ENCODE results near the gene PTPRN2. TPM values are rescaled to one million over a fixed set of nuclear protein-coding genes. Genes with fewer than 3 reads are reported as not detected.

PTPRN2 gene
- total RNA-seq, 1 donor from 2014 or later = 2.4 TPM

DNA sequence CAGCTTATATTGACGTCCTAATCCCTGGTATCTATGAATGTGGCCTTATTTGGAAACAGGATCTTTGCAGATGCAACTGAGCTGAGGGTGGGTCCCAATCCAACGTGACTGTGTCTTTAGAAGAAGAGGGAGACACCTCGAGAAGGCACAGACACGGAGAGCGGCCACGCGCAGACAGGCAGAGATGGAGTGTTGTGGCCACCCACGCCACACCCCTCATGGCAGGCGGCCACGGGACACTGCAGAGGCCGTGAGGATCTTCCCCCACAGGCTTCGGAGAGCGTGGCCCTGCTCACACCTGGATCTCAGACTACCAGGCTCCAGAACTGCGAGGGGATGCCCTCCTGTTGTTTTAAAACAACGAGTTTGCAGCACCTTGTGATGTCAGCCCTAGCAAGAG, 1005.9 kb downstream of the PTPRN2 start:
- TF ChIP-seq, protein P1, sequence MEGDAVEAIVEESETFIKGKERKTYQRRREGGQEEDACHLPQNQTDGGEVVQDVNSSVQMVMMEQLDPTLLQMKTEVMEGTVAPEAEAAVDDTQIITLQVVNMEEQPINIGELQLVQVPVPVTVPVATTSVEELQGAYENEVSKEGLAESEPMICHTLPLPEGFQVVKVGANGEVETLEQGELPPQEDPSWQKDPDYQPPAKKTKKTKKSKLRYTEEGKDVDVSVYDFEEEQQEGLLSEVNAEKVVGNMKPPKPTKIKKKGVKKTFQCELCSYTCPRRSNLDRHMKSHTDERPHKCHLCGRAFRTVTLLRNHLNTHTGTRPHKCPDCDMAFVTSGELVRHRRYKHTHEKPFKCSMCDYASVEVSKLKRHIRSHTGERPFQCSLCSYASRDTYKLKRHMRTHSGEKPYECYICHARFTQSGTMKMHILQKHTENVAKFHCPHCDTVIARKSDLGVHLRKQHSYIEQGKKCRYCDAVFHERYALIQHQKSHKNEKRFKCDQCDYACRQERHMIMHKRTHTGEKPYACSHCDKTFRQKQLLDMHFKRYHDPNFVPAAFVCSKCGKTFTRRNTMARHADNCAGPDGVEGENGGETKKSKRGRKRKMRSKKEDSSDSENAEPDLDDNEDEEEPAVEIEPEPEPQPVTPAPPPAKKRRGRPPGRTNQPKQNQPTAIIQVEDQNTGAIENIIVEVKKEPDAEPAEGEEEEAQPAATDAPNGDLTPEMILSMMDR (IDR thresholded peaks at IDR 0.05; ENCODE audit: insufficient read depth, low read length, poor library complexity, severe bottlenecking) = no peak
- no peak for DNase-seq (ENCODE audit: low read depth)
- H3K4me3 ChIP-seq (ENCODE audit: low read depth, low read length) = no peak overlapping the region
- H3K36me3 ChIP-seq (ENCODE audit: control insufficient read depth, insufficient read depth, low read length) = no peaks in the 10 kb centered on the region
- H3K27me3 ChIP-seq (ENCODE audit: control insufficient read depth, insufficient read depth, low read length) = no peaks in the 10 kb centered on the region

DNA sequence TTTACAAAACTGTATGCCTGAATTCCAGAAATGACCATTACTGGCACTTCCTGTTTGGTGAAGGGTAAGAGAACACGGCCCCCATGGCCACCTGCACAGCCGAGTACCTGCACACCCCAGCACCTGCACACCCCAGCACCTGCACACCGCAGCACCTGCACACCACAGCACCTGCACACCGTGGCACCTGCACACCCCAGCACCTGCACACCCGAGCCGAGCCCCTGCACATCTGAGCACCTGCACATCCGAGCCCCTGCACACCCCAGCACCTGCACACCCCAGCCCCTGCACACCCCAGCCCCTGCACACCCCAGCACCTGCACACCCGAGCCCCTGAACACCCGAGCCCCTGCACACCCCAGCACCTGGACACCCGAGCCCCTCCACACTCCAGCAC, 1007.3 kb downstream of the PTPRN2 start:
- TF ChIP-seq, protein P1 (IDR thresholded peaks at IDR 0.05; ENCODE audit: insufficient read depth, low read length, poor library complexity, severe bottlenecking) = no peak
- DNase-seq (ENCODE audit: low read depth) = no peak
- H3K27me3 ChIP-seq (ENCODE audit: control insufficient read depth, insufficient read depth, low read length) = no peaks in the 10 kb centered on the region
- H3K36me3 ChIP-seq (ENCODE audit: control insufficient read depth, insufficient read depth, low read length) = no peaks in the 10 kb centered on the region
- no peak overlapping the region for H3K4me3 ChIP-seq (ENCODE audit: low read depth, low read length)

DNA sequence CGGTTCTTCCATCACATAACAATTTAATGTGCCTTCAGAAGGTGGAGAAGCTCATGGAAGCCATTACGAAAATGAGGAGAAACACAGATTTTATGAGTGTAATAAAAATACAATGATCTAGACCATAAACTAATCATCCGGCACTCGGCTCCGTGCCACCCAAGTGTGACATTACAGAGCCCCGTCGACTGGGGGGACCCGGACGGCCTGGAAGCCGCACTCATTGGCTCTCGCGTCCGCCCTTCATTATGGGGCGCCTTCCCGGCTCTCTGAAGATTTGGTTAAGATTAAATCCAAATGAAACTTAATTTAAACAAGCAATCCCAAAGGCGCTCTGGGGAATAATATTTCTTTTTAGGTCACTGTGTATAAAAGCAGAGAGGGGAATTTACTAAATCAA, 1008.2 kb downstream of the PTPRN2 start:
- no peaks in the 10 kb centered on the region for H3K27me3 ChIP-seq (ENCODE audit: control insufficient read depth, insufficient read depth, low read length)
- H3K36me3 ChIP-seq (ENCODE audit: control insufficient read depth, insufficient read depth, low read length) = no peaks in the 10 kb centered on the region
- TF ChIP-seq, protein P1 (IDR thresholded peaks at IDR 0.05; ENCODE audit: insufficient read depth, low read length, poor library complexity, severe bottlenecking) = no peak
- DNase-seq (ENCODE audit: low read depth) = no peak
- no peak overlapping the region for H3K4me3 ChIP-seq (ENCODE audit: low read depth, low read length)

DNA sequence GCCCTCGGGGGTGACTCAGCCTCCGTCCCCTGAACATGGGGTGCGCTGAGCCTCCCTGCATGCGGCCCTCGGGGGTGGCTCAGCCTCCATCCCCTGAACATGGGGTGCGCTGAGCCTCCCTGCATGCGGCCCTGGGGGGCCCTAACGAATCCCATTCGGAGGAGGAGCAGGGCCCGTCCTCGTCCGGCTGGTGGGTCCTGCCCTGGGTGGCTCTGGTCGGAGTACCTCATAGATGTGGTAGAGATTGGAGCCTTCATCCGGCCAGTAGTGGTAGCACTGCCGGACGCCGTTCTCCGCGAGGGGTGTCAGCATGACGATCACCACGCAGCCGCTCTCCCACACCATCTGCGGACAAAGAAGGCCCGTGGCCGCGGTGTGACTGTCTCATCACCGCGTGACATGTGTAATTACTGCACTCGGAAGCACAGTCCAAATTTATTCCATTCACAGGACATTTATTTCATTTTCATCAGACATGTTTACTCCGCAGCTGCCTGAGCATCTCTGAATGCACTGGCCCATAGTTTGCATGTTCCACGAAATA, 1009.8 kb downstream of the PTPRN2 start:
- no peak for DNase-seq (ENCODE audit: low read depth)
- Histone ChIP-seq H3K4me3 (ENCODE audit: low read depth, low read length) (no peak overlapping the region), H3K36me3 (ENCODE audit: control insufficient read depth, insufficient read depth, low read length) (no peaks in the 10 kb centered on the region), H3K27me3 (ENCODE audit: control insufficient read depth, insufficient read depth, low read length) (no peaks in the 10 kb centered on the region)
- TF ChIP-seq, protein P1 (IDR thresholded peaks at IDR 0.05; ENCODE audit: insufficient read depth, low read length, poor library complexity, severe bottlenecking) = no peak

DNA sequence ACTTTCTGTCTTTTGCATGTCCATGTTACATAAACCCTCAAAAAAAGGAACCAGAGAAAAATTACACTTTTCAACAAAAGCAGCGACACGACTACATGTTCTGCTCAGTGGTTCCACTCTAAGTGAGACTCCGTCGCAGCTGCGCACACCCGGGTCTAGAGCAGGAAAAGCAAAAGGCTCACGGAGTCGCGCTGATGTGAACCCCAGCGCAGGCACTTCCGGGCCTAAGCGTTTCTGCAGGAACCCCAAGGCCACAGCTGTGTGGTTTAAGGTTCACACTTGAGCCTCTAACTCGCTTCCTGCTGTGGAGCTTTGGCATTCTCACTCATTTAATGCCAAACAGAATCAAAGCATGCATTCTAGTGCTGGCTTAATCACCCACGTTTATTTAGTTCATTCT, 1010.6 kb downstream of the PTPRN2 start:
- TF ChIP-seq, protein P1 (IDR thresholded peaks at IDR 0.05; ENCODE audit: insufficient read depth, low read length, poor library complexity, severe bottlenecking) = no peak
- H3K4me3 ChIP-seq (ENCODE audit: low read depth, low read length) = no peak overlapping the region
- no peak for DNase-seq (ENCODE audit: low read depth)
- H3K27me3 ChIP-seq (ENCODE audit: control insufficient read depth, insufficient read depth, low read length) = no peaks in the 10 kb centered on the region
- no peaks in the 10 kb centered on the region for H3K36me3 ChIP-seq (ENCODE audit: control insufficient read depth, insufficient read depth, low read length)

DNA sequence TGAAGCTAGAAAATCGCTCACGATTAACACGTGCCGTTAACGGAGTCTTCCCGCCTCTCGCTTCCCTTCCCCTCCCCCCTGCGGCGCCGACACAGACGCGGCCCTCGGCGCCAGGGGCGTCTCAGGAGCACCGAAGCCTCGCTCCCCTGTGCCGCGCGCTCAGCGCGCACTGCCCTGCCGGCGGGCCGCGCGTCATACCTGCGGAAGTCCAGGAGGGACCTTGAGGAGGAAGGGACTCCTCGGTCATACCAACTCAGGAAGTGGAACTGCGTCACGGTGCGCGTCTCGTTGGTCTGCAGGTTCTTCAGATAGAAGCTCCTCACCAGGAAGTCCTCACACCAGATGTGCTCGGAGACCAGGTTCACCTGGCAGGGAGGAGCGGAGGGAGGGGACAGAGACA, 1011.2 kb downstream of the PTPRN2 start:
- no peaks in the 10 kb centered on the region for H3K27me3 ChIP-seq (ENCODE audit: control insufficient read depth, insufficient read depth, low read length)
- H3K36me3 ChIP-seq (ENCODE audit: control insufficient read depth, insufficient read depth, low read length) = no peaks in the 10 kb centered on the region
- H3K4me3 ChIP-seq (ENCODE audit: low read depth, low read length) = no peak overlapping the region
- TF ChIP-seq, protein P1 (IDR thresholded peaks at IDR 0.05; ENCODE audit: insufficient read depth, low read length, poor library complexity, severe bottlenecking) = no peak
- DNase-seq (ENCODE audit: low read depth) = no peak

Measured in kidney epithelial cell (primary cell).